Stimulated activated memory B cell treated with anti-CD40 and anti-IgM and Interleukin-4, amounts not matched to agents 10 μg/mL and 1 μg/mL and 100 μg/mL, for 72 hours (primary cell): ENCODE measurements around the gene HOXD8.

ENCODE experiments used
- ATAC-seq: fragments of 150-1000 bp; cut with Tn5 transposase; 2 replicates; pipeline ENCODE4 v1.10.0; 2021
- H3K27ac Mint-ChIP-seq: one replicate; pipeline ENCODE4 v1.8.0; 2022; ENCODE audit warnings: mild to moderate bottlenecking, mixed read lengths
- H3K27me3 Mint-ChIP-seq: one replicate; pipeline ENCODE4 v1.8.0; 2022; ENCODE audit warnings: mixed read lengths
- H3K36me3 Mint-ChIP-seq: one replicate; pipeline ENCODE4 v1.8.0; 2022; ENCODE audit warnings: mixed read lengths
- H3K4me1 Mint-ChIP-seq: one replicate; pipeline ENCODE4 v1.8.0; 2022; ENCODE audit warnings: mixed read lengths
- H3K4me3 Mint-ChIP-seq: one replicate; pipeline ENCODE4 v1.8.0; 2022; ENCODE audit warnings: mild to moderate bottlenecking, moderate library complexity, mixed read lengths
- H3K9me3 Mint-ChIP-seq: one replicate; pipeline ENCODE4 v1.8.0; 2022; ENCODE audit warnings: mixed read lengths

HOXD8 gene

DNA sequence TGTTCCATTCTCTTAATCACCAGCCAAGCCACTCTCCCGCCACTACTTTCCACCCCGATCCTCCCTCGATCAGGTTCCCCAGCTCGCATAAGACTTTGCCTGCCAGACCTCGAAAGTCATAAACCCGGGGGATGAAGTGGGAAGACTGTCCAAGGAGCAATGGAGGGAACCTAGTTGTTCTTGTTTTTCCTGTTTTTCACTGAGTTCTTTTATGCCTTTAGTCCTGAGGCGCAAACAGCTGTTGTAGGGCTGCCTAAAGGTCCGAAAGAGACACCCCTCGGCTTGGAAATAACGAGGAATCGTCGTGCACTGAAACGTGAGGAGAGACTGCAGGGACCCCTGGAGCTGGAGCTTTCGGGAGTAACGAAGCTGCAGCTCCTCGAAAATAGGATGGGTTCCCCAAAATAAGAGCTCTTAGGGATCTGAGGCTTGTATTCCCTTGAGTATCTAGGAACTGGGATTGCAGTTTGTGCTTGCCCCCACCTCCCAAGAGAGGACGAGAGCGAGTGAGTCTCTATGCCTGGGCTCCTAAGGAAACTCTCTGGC lies 31.6 kb upstream of the HOXD8 start:
- no peak for ATAC-seq
- H3K4me3 Mint-ChIP-seq, result peak overlapping the region; percentile 73
- H3K4me1 Mint-ChIP-seq, result peaks cover 17% of the 10 kb centered on the region
- H3K36me3 Mint-ChIP-seq, result no peaks in the 10 kb centered on the region
- H3K27me3 Mint-ChIP-seq, result peaks cover 92% of the 10 kb centered on the region
- no peak overlapping the region for H3K27ac Mint-ChIP-seq
- H3K9me3 Mint-ChIP-seq, result no peaks in the 10 kb centered on the region

GRCh38 chr2:176098366-176099158 lies 30.9 kb upstream of the HOXD8 start:
- Mint-ChIP-seq H3K27ac (no peak overlapping the region), H3K4me1 (peaks cover 17% of the 10 kb centered on the region), H3K36me3 (no peaks in the 10 kb centered on the region), H3K4me3 (no peak overlapping the region), H3K9me3 (no peaks in the 10 kb centered on the region), H3K27me3 (peaks cover 92% of the 10 kb centered on the region)
- ATAC-seq, result no peak

- Mint-ChIP-seq H3K36me3 (no peaks in the 10 kb centered on the region), H3K27me3 (peaks cover 92% of the 10 kb centered on the region), H3K4me1 (peaks cover 17% of the 10 kb centered on the region), H3K9me3 (no peaks in the 10 kb centered on the region), H3K27ac (no peak overlapping the region), H3K4me3 (no peak overlapping the region)
- ATAC-seq, result no peak
Measured at GRCh38 chr2:176099159-176099727, 30.3 kb upstream of the HOXD8 start.

DNA sequence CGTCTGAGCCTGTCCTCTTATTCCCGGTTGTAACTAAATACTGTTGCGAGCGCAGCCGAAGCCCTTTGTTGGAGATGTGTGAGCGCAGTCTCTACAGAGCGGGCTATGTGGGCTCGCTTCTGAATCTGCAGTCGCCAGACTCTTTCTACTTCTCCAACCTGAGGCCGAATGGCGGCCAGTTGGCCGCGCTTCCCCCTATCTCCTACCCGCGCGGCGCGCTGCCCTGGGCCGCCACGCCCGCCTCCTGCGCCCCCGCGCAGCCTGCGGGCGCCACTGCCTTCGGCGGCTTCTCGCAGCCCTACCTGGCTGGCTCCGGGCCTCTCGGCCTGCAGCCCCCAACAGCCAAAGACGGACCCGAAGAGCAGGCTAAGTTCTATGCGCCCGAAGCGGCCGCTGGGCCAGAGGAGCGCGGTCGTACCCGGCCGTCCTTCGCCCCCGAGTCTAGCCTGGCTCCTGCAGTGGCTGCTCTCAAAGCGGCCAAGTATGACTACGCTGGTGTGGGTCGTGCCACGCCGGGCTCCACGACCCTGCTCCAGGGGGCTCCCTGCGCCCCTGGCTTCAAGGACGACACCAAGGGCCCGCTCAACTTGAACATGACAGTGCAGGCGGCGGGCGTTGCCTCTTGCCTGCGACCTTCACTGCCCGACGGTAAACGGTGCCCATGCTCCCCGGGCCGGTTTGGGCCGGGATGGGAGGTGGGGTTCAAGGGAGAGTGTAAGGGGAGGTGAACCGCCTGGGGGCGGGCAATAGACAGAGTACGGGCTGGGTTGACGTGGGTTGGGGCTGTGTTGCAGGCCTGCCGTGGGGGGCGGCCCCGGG lies 29.6 kb upstream of the HOXD8 start, which contains the start of gene HOXD12:
Gene HOXD12 (plus strand): TSS at position 68 of the 819 bp plus-strand sequence. CDS start 7 bp downstream, at position 75.
- no peak within 1 kb of the TSS for H3K4me3 Mint-ChIP-seq
- H3K27ac Mint-ChIP-seq, result no peak within 1 kb of the TSS
- no peak for ATAC-seq
- no peaks in the 10 kb centered on the region for H3K36me3 Mint-ChIP-seq
- peaks cover 92% of the 10 kb centered on the region for H3K27me3 Mint-ChIP-seq
- H3K9me3 Mint-ChIP-seq, result no peaks in the 10 kb centered on the region
- peaks cover 17% of the 10 kb centered on the region for H3K4me1 Mint-ChIP-seq

DNA sequence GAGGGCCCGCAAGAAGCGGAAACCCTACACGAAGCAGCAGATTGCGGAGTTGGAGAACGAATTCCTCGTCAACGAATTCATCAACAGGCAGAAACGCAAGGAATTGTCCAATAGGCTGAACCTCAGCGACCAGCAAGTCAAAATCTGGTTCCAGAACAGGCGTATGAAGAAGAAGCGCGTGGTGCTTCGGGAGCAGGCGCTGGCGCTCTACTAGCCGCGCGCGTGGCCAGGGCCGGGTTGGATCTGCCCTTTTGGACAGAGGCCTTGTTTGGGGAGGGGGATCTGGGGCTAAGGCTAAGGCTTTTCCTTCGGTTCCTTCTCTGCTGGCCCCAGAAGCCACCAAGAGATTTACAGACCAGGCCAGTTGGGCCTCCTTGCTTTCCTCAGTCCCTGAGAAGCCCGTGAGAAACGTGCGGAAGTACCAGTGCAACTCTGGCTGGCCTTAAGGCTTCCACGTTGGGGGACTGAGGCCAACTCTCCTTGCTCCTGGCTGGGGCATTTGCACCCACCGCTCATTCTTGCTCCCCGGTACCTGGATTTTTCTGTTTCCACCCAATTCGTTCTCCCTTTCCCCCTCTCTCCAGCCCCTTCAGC lies 28.9 kb upstream of the HOXD8 start:
- Mint-ChIP-seq H3K4me1 (peaks cover 17% of the 10 kb centered on the region), H3K9me3 (no peaks in the 10 kb centered on the region), H3K4me3 (no peak overlapping the region), H3K27me3 (peaks cover 92% of the 10 kb centered on the region), H3K36me3 (no peaks in the 10 kb centered on the region), H3K27ac (no peak overlapping the region)
- ATAC-seq, result no peak

DNA sequence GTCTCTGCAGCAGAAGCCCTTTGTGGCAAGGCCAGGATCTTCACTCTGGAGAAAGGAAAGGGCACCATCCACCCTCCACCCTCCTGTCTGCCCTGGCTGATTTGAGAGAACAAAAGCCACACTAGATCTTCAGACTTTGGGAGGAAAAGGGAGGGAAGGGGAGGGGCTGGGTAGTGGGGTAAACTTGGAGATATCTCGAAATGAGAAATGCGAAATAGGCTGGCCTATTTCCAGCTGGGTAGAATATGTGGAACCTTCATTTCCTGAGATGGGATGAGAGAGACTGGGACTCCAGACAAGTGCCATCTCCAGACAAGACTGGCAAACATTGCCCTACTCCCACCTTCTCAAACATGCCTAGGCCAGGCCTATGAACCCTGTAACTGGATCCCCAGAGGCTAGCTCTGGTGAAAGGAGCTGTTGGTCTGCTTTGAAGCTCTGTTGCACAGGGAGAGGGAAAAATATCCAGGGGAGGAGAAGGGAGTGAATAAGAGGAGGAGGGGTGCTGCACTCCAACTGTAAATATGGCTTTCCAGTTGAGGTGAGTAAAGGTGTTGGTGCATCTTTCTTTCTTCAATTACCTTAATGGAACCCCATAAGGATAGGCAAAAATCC lies 28.2 kb upstream of the HOXD8 start:
- no peak overlapping the region for H3K27ac Mint-ChIP-seq
- H3K4me1 Mint-ChIP-seq, result peaks cover 23% of the 10 kb centered on the region
- no peak for ATAC-seq
- peaks cover 97% of the 10 kb centered on the region for H3K27me3 Mint-ChIP-seq
- H3K4me3 Mint-ChIP-seq, result no peak overlapping the region
- H3K36me3 Mint-ChIP-seq, result no peaks in the 10 kb centered on the region
- peaks cover 4% of the 10 kb centered on the region for H3K9me3 Mint-ChIP-seq

GRCh38 chr2:176101842-176102241 lies 27.7 kb upstream of the HOXD8 start:
- H3K9me3 Mint-ChIP-seq, result peaks cover 4% of the 10 kb centered on the region

GRCh38 chr2:176102309-176102866 lies 27.1 kb upstream of the HOXD8 start:
- Mint-ChIP-seq H3K4me1 (peaks cover 14% of the 10 kb centered on the region), H3K36me3 (no peaks in the 10 kb centered on the region), H3K4me3 (no peak overlapping the region)

More at GRCh38 chr2:176101842-176102241, 27.7 kb upstream of the HOXD8 start:
- peaks cover 96% of the 10 kb centered on the region for H3K27me3 Mint-ChIP-seq
- ATAC-seq, result no peak
- no peak overlapping the region for H3K4me3 Mint-ChIP-seq
- no peaks in the 10 kb centered on the region for H3K36me3 Mint-ChIP-seq
- H3K4me1 Mint-ChIP-seq, result peaks cover 19% of the 10 kb centered on the region
- H3K27ac Mint-ChIP-seq, result no peak overlapping the region

GRCh38 chr2:176103194-176103593 lies 26.3 kb upstream of the HOXD8 start:
- H3K4me3 Mint-ChIP-seq, result no peak overlapping the region
- peaks cover 8% of the 10 kb centered on the region for H3K4me1 Mint-ChIP-seq
- H3K27me3 Mint-ChIP-seq, result peaks cover 83% of the 10 kb centered on the region
- H3K27ac Mint-ChIP-seq, result no peak overlapping the region
- no peaks in the 10 kb centered on the region for H3K36me3 Mint-ChIP-seq
- ATAC-seq, result no peak
- H3K9me3 Mint-ChIP-seq, result peaks cover 4% of the 10 kb centered on the region

More at GRCh38 chr2:176102309-176102866, 27.1 kb upstream of the HOXD8 start:
- no peak for ATAC-seq
- Mint-ChIP-seq H3K27ac (no peak overlapping the region), H3K9me3 (peaks cover 4% of the 10 kb centered on the region), H3K27me3 (peaks cover 91% of the 10 kb centered on the region)

DNA sequence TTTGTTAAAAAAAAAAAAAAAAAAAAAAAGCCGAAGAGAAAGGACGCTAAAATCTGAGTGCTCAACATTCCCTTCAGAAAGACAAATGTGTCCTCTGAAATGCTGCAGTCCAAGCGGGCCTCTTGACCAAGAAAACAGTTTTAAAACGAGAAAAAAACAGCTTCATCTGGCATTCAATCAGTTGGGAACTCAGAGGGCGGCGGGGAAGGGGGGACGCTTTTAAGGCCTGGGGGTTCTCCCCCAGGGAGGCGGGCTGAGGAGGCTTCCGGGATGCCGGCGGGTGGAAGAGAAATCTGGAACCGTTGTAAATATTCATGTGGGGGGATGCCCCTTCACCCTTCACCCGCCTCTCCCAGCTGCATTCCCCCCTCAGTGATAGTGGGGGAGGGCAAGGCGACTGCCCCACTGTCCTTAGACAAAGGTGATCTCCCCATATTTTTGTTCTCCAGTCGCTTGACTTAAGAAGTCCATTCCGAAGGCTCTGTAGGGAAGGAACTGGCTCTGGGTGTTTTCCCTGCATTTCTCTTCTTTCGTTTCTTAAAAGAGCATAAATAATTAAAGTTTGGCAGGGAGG lies 25.7 kb upstream of the HOXD8 start:
- H3K4me1 Mint-ChIP-seq, result peaks cover 8% of the 10 kb centered on the region
- H3K27ac Mint-ChIP-seq, result no peak overlapping the region
- H3K4me3 Mint-ChIP-seq, result no peak overlapping the region
- no peak for ATAC-seq
- H3K36me3 Mint-ChIP-seq, result no peaks in the 10 kb centered on the region
- peaks cover 80% of the 10 kb centered on the region for H3K27me3 Mint-ChIP-seq
- H3K9me3 Mint-ChIP-seq, result peaks cover 4% of the 10 kb centered on the region

DNA sequence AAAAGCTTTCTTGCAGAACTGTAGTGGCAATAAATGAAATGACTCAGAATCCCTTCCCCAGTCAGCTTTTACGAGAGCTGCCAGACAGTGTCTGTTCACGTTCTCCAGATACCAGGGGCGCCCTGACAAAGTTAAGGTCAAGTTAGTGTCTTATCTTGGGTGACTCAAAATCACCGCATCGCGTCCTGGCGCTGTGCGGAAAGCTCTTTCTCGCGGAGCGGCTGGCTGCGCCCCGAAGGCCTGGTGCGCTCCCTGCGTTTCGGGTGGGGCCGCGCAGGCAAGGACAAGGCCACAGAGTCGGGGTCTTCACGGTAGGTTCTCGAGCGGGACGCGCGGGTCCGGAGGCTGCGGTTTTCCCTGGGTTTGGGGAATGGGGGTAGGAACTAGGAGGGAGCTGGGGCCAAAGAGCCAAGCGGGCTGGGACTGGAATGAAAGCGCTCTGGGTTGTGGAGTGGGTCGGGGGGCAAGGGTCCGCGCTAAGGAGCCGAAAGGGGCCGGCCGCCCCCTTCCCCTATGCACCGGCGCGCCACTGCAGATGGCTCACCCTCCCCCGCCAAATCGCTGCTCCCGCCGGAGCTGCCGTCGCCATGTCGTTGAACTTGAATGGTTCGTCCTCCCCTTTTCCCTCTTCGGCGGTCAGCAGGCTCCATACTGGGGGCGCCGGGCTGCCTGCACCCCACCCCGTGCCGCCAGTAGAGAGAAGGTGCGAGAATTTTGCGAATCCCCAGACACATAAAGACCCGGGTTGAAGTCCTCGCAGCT lies 25.0 kb upstream of the HOXD8 start:
- no peak overlapping the region for H3K4me3 Mint-ChIP-seq
- H3K27ac Mint-ChIP-seq, result no peak overlapping the region
- H3K4me1 Mint-ChIP-seq, result peaks cover 8% of the 10 kb centered on the region
- no peaks in the 10 kb centered on the region for H3K36me3 Mint-ChIP-seq
- H3K27me3 Mint-ChIP-seq, result peaks cover 80% of the 10 kb centered on the region
- H3K9me3 Mint-ChIP-seq, result peaks cover 4% of the 10 kb centered on the region
- no peak for ATAC-seq

GRCh38 chr2:176105078-176105729 lies 24.3 kb upstream of the HOXD8 start:
- Mint-ChIP-seq H3K36me3 (no peaks in the 10 kb centered on the region), H3K27me3 (peaks cover 79% of the 10 kb centered on the region), H3K4me1 (peaks cover 8% of the 10 kb centered on the region), H3K4me3 (no peak overlapping the region), H3K27ac (no peak overlapping the region), H3K9me3 (peaks cover 4% of the 10 kb centered on the region)
- no peak for ATAC-seq
